22Rv1 (cell line): Measurements from ENCODE around the gene SYMPK.

Source experiments
- H3K27ac ChIP-seq: fragments of 450-650 bp; 2 replicates; pipeline ENCODE4 v1.5.1; 2017
- ZFX ChIP-seq: fragments of 450-650 bp; IDR thresholded peaks from 2 replicates; pipeline ENCODE4 v1.6.1; 2017; ENCODE audit warnings: antibody characterized with exemption, borderline replicate concordance
- TF ChIP-seq, protein P1 (sequence below): fragments of 450-650 bp; IDR thresholded peaks from 2 replicates; pipeline ENCODE4 v1.5.1; 2017; ENCODE audit warnings: mild to moderate bottlenecking

Gene SYMPK

DNA sequence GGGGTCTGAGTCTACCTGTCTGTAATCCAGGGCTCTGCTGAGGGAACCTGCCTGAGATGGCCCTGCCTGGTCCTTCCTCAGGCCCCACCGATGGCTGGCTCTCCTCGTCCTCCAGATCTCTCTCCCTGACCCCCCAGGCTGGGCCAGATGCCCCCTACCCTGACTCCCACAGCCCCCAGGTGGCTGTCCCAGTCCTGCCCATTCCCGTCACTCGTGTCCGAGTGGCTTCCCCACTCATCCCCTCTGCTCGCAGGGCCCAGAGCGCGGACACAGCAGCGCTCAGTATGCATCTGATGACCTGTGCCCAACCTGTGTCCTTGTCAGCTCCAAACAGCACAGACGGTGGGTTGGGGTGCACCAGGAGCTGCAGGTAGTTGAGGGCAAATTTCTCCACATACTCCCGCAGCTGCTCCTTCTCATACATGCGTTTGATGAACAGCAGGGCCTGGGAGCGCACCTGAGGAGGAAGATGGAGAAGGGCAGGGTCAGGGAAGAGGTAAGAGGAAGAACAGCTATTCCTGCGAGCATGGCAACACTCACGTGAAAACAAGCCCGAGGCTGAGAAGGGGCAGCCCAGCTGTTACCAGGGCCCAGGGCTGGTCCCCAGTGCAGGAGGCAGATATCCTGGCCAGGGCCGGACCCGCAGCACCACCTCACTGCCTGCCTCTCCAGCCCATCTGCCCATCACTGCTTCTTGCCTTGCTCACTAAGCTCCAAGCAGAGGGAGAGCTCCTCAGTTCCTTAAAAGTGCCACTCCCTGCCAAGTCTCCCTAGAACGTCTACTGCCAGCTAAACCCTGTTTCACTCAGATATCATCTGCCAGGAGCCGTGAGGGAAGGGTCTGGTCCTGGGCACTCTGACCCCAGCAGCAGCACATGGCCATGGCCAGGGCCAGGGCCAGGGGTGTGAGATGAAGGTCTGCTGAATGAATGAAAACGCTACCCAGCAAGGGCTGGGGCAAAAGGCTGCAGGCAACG lies 36.7 kb downstream of the SYMPK start:
- TF ChIP-seq, protein P1, sequence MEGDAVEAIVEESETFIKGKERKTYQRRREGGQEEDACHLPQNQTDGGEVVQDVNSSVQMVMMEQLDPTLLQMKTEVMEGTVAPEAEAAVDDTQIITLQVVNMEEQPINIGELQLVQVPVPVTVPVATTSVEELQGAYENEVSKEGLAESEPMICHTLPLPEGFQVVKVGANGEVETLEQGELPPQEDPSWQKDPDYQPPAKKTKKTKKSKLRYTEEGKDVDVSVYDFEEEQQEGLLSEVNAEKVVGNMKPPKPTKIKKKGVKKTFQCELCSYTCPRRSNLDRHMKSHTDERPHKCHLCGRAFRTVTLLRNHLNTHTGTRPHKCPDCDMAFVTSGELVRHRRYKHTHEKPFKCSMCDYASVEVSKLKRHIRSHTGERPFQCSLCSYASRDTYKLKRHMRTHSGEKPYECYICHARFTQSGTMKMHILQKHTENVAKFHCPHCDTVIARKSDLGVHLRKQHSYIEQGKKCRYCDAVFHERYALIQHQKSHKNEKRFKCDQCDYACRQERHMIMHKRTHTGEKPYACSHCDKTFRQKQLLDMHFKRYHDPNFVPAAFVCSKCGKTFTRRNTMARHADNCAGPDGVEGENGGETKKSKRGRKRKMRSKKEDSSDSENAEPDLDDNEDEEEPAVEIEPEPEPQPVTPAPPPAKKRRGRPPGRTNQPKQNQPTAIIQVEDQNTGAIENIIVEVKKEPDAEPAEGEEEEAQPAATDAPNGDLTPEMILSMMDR: no peak
- no peak for TF ChIP-seq ZFX
- no peak overlapping the region for H3K27ac ChIP-seq

DNA sequence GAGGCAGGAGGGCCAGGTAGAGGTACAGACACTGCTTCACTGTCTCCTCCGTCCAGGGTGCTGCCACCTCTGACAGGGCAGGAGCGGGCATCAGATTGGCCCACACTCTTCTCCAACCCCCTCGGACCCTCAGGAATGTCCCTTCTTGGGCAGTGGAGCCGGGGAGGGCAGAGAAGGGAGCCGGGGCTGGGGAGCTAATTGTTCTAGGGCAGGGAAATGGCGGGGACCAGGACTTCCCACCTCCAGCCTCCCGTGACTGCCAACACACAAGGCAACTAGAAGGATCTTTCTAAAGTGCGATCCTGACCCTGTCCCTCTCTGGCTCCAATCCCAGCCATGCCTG lies 37.7 kb downstream of the SYMPK start:
- no peak overlapping the region for H3K27ac ChIP-seq
- TF ChIP-seq, protein P1: no peak
- TF ChIP-seq ZFX: no peak

DNA sequence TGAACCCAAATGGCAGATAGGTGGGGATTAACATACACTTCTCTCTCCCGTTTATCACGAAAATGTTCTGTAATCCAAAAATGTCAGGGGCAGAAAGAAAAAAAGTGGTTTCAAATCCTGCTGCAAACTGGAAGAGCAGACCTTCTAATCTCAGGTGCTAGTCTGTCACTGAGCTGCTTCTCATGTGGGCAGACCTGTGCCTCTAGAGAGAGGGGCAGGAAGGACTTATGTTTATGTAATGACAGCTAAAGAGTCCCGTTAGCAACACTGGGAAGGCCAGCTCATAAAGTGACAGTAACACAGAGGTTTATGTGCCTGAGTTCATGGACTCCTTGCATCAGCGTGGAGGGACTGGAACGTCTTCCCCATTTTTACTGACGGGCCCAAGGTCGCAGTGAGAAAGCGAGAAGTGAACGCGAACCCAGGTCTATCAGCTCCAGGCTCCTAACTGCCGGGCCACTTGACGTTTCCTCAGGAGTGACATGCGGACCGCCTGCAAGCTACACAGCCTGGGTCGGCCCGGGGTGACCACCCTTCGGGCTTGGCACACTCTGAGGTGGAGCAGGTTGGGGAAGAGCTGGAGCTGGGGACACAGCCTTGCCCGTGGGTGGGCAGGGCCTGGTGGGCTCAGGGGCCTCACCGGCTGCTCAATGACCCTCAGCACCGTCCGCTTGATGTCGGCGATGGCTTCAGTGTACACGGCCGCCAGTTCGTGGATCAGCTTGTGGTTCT lies 38.2 kb downstream of the SYMPK start:
- peak overlapping the region; percentile 18; the same call in 1 of the 2 replicates for H3K27ac ChIP-seq
- no peak for TF ChIP-seq ZFX
- TF ChIP-seq, protein P1: no peak

DNA sequence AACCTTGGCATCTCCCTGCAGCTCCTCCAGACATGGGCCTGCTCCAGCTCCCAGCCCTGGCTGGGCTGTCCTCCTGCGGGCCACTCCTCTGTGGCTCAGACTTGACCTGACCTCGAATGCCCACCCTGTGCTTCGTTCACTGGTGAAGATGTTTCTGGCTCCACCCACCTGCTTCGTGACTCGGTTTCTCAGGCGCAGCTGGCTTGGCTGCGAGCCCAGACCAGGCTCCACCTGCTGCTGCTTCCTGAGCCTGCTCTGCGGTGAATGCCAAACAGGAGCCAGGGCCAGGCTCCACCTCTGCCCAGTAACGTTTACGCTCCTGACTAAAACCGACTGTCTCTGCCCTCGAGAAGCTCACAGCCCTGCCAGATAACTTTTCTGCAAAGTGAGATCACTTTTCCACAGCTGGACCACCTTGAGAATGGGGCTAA lies 38.9 kb downstream of the SYMPK start:
- no peak for TF ChIP-seq ZFX
- TF ChIP-seq, protein P1: no peak
- peak overlapping the region; percentile 18; the same call in 1 of the 2 replicates for H3K27ac ChIP-seq

DNA sequence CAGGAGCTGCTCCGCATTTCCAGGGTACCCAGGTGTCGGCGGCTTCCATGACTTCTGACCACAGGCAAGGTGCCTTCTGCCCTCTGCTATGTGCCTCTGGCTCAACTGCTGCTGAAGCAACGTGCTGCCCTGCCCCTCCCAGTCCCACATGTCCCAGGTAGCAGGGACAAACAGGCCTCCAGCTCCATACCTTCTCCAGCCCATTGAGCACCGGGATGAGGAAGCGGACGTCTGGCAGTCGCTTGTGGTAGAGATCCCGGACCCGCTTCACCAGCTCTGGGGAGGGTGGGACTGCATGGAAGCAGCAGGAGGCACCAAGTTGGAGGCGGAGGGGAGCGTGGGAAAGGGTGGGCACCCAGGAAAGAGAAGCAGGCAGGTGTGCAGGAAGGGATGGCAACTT lies 39.8 kb downstream of the SYMPK start:
- H3K27ac ChIP-seq: 0 out of 2 replicates have a peak overlapping the region, but pooled peaks have one; percentile 18
- no peak for TF ChIP-seq ZFX
- TF ChIP-seq, protein P1: no peak

DNA sequence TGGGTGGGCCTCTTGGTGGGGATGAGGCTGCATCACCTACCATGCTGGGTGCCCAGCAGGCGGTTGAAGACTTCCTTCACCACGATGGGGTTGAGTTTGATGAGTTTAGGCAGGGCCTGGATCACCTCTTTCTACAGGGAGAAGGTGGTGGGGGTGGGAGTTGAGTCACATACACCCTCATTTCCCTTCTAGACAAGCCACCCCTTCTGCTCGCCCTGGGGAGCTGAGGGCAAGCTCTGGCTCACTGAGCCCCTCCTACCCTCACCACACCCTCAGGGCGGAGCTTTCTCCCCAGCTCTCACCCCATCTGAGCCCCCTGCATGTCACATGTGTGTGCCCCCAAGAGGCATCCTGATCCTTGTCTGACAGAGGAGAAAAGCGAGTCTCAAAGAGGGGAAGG lies 40.2 kb downstream of the SYMPK start:
- TF ChIP-seq, protein P1: no peak
- TF ChIP-seq ZFX: no peak
- no peak overlapping the region for H3K27ac ChIP-seq

DNA sequence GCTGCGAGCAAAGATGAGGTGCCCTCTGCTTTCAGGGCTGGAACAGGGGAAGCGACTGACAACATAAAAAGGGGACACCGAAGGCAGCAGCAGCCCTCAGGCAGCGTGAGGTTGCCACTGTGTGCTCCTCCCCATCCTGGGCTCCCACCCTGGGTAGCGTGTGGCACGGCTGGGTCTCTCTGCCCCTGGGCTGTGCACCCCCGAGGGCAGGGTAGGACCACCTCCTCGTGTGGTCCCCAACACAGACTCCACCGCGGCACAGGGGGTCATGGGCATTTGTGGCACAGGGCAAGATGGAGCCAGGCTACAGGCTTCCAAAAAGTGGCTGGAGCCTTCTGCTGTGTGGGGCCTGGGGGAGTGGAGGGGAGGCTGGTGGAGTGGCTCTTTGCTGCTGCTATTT lies 41.4 kb downstream of the SYMPK start:
- H3K27ac ChIP-seq: no peak overlapping the region
- TF ChIP-seq ZFX: no peak
- TF ChIP-seq, protein P1: no peak
